ENCODE results near the gene PIGS.

The PIGS gene

GRCh38 chr17:28505986-28506665, 65.2 kb downstream of the PIGS start, which contains the start of gene FOXN1:
Gene FOXN1, plus strand, starts transcription at chr17:28506348. Its CDS starts 17,622 bp downstream, at chr17:28523970.
- DNase-seq, result no peak

DNA sequence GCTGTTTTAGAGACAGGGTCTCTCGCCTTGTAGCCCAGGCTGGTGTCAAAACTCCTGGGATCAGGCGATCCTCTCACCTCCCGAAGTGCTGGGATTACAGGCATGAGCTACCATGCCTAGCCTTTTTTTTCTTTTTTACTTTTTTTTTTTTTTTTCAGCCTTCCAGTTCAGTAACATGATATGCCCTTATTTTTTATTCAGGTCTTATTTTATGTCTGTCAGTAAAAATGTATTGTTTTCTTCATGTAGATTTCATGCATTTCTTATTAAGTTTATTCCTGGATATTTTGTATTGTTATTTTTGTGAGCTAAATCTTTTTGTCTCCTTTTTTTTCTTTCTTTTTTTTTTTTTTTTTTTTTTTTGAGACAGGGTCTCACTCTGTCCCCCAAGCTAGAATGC, 67.9 kb downstream of the PIGS start:
- no peak for DNase-seq
